Measurements from ENCODE around the gene BCLAF3.

DNA sequence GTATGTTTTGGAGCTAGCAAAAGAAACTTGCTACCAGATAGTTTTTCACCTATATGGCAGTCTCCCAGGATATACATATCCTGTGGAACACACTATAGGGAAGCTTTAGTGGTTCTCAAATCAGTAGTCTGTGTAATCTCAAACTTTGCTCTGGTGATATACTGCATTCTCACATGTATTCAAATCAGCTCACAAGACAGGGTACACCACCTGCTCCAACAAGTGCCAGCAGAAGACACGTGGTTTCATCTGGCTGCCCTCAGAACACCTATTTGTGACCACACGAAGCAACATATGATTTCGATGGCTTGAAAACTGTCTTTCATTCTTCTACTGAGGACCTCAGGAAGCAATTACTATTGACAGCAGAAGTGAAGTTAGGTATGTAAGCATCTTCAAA lies 37.7 kb downstream of the BCLAF3 start:
- TF ChIP-seq POLR2AphosphoS5 (IDR thresholded peaks at IDR 0.05; ENCODE audit: low read depth, low read length) = no peak
- no peak for TF ChIP-seq TAF1 (IDR thresholded peaks at IDR 0.05; ENCODE audit: borderline replicate concordance, insufficient read depth, low read length)
- TF ChIP-seq SIN3A (IDR thresholded peaks at IDR 0.05; ENCODE audit: borderline replicate concordance, insufficient read depth, low read length) = no peak
- TF ChIP-seq, protein P1, sequence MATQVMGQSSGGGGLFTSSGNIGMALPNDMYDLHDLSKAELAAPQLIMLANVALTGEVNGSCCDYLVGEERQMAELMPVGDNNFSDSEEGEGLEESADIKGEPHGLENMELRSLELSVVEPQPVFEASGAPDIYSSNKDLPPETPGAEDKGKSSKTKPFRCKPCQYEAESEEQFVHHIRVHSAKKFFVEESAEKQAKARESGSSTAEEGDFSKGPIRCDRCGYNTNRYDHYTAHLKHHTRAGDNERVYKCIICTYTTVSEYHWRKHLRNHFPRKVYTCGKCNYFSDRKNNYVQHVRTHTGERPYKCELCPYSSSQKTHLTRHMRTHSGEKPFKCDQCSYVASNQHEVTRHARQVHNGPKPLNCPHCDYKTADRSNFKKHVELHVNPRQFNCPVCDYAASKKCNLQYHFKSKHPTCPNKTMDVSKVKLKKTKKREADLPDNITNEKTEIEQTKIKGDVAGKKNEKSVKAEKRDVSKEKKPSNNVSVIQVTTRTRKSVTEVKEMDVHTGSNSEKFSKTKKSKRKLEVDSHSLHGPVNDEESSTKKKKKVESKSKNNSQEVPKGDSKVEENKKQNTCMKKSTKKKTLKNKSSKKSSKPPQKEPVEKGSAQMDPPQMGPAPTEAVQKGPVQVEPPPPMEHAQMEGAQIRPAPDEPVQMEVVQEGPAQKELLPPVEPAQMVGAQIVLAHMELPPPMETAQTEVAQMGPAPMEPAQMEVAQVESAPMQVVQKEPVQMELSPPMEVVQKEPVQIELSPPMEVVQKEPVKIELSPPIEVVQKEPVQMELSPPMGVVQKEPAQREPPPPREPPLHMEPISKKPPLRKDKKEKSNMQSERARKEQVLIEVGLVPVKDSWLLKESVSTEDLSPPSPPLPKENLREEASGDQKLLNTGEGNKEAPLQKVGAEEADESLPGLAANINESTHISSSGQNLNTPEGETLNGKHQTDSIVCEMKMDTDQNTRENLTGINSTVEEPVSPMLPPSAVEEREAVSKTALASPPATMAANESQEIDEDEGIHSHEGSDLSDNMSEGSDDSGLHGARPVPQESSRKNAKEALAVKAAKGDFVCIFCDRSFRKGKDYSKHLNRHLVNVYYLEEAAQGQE (IDR thresholded peaks at IDR 0.05; ENCODE audit: insufficient read depth in 1 of 2, low read depth in 2 of 2, low read length in 2 of 2) = no peak

Measured in PFSK-1 (cell line).